T1000 (cell line): ENCODE measurements around the gene GPR155.
"Not testable (repeated sequence)": the region's sequence is repeated elsewhere in the genome, so short reads cannot be mapped to it uniquely, and the experiment has no call there.

Experiments
- DNase-seq: peaks from one replicate; lab custom pipeline; 2025; ENCODE audit warnings: mixed read lengths; lab: John Stamatoyannopoulos, UW

Gene GPR155

DNA sequence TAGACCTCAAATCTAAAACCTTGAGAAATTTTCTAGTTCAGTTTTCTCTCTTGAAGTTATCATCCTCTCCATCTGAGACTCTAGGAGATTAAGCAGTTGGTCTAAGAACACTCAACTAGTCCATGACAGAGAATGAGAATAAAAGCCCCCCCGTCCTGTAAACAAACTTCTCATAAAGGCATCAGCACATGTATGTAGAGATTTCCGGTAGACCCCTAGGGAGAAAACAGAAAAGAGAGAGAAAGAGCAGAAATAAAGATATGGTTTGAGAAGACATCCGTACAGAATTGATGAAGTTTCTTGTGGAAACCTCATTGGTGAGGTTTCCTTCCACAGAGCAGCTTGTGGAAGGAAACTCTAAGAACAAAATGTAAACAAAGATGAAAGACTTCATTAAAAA lies 3.2 kb upstream of the GPR155 start:
- no peak for DNase-seq

GRCh38 chr2:174489520-174489919 lies 2.7 kb upstream of the GPR155 start:
- not testable (repeated sequence) for DNase-seq

- DNase-seq: no peak
These were observed 962 bp upstream of the GPR155 start for GRCh38 chr2:174487820-174488162.

DNA sequence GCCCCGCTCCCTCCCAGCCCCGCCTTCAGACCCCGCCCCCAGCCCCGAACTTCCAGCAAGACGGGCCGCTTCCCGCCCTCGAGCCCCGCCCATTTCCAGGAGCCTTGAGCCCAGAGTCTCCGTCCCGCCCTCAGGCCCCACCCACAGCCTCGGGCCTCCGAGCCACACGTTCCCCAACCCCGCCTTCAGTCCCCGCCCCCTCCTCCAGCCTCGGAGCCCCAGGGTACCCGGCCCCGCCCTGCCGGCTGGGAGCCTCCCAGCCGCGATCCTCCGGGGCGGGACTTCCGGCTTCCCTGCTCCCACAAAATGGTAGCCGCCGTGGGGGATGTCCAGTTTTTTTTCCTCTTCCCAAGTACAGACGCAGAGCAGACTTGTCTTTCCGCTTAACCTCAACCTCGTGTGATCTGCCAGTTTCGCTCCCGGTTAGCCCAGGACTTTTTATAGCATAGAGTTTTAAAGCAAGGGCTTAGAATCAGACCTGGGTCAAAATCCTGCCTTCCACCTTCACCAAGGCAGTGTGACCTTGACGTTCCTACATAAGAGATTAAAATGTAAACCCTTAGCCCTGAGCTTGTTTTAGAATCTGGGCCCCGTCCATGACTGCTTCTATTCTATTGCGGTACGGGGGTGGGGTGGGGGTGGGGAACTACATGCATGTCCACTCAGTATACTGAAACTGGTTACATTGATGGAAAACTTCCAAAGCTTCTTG lies 435 bp upstream of the GPR155 start:
- peak; percentile 93 for DNase-seq

- no peak for DNase-seq
These were observed 854 bp downstream of the GPR155 start for GRCh38 chr2:174485788-174486562.

GRCh38 chr2:174485045-174485444 lies 1.8 kb downstream of the GPR155 start:
- not testable (repeated sequence) for DNase-seq

DNA sequence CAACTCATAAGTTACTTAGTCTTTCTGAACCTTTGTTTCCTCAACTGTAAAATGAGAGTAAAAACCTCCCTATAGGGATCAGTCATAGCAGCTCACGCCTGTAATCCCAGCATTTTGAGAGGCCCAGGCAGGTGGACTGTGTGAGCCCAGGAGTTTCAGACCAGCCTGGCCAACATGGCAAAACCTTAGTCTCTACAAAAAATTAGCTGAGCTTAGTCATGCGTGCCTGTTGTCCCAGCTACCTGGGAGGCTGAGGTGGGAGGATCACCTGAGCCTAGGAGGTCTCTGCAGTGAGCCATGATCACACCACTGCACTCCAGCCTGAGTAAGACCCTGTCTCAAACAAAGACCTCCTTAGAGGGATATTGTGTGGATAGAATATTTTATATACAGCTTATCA lies 2.3 kb downstream of the GPR155 start:
- DNase-seq: no peak

DNA sequence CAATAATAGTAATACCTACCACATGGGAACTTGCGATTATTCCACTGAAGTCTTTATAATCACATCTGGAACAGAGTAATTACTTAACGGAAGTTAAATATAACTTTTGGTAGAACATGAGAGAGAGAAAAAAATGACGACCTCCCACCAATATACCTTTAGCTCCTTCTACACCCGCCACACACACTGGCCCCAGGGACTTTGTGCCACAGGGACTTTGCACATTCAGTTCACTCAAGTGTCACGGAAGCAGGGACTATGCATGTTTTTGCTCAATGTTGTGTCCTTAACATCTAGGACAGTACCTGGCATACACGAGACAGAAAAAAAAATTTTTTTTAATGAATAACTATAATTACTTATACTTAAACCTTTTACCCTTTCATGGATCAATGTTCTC lies 4.0 kb downstream of the GPR155 start:
- DNase-seq: no peak

- no peak for DNase-seq
These were observed 9.1 kb downstream of the GPR155 start for GRCh38 chr2:174477759-174478158.

DNA sequence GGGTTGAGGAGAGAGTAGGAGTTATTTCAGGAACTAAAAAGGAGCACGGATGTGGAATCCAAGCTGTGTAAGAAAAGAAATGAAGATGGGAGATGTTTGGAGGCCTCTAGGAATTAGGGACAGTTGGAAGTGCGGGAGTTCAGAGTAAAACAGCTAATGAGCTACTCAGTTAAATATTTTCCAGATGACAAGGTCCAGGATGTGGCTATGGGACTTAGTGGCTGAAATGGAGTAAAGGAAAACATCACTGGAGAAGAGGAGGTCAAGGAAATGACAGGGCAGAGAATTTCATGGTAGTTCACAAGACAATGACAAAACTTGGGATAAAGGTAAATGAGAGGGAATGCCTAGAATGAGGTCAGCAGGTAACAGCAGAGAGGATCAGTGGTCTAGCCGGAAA lies 13.0 kb downstream of the GPR155 start:
- no peak for DNase-seq

GRCh38 chr2:174465327-174465726 lies 21.5 kb downstream of the GPR155 start:
- no peak for DNase-seq

DNA sequence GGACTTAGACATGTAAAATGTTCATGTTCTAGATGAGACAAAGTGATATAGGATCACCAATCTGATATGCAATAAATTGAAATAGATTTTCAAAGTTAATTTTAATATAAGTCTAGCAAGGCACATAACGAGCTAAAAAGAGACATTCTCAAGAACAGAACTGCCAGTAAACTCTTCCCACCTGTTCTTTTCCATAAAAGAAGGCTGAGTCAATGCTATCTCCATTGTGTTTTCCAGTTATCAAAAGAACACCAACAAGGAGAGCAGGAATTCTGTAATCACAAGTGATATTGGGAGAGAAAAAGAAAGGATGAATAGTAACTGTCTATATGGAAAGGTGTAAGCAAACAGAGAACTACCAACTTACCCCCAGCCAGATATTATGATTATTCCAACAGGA lies 25.6 kb downstream of the GPR155 start:
- DNase-seq: no peak

DNA sequence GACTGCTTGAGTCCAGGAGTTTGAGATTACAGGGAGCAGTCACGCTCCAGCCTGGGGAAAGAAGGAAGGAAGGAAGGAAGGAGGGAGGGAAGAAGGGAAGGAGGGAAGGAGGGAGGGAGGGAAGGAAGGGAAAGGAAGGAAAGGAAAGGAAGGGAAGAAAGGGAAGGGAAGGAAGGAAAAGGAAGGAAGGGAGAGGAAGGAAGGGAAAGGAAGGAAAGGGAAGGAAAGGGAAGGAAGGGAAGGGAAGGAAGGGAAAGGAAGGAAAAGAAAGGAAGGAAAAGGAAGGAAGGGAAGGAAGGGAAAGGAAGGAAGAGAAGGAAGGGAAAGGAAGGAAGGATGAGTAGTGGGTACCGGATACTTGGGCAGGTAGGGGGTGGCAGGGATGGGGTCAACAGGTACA lies 32.3 kb downstream of the GPR155 start:
- no peak for DNase-seq

- no peak for DNase-seq
These were observed 36.6 kb downstream of the GPR155 start for GRCh38 chr2:174450021-174450816.

- DNase-seq: no peak
These were observed 37.8 kb downstream of the GPR155 start for GRCh38 chr2:174449033-174449432.

DNA sequence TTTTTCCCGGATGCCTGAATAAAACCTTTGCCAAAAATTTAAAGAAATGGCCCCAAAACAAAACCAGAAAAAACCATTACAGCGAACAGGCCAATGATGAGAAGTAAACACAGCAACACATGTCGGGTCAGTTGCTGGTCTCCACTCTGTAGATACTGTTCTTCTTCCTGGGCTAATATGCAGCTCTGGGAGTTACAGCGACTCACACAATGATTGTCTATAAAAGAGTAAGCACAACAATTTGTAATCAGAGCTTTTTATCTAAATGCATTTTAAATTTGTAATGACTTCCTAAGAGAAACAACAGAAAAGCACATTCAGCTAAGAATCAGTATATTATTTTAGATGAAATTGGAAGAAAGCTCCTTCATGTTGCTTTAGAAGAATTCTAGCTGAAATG lies 40.3 kb downstream of the GPR155 start:
- DNase-seq: no peak

DNA sequence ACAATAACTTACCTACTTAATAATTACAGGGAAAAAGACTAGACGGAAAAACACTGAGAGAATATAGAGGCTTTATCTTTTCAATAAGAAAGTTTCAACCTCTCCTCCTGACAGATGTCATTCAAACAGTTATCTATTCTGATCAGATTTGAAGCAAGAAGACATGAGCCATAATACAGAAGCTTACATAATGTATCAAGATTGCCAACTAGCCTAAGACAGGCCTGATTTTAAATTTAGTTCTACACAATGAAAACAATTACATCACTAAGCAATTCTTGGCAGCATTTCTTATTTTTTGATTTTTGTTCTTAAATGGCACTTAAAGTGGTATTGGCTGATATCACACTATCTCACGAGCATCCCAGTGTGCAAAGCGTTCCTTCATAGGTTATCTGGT lies 41.6 kb downstream of the GPR155 start:
- DNase-seq: no peak

DNA sequence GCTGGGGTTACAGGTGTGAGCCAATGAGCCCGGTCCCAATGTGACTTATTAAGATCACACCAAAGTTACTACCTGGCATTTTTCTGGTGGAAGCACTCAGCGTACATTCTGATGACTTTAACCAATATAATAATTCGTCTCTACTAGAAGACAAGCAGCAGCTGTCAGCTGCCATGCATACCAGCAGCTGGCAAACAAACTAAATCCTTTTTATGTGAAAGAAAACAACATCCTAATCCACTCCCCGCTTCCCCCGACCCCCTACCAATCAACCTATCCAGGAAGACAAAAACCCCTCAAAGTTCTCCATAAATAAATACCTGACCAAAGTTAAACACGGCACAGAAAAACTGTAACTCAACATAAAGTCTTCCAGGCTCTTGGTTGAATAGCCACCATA lies 42.1 kb downstream of the GPR155 start:
- DNase-seq: no peak

DNA sequence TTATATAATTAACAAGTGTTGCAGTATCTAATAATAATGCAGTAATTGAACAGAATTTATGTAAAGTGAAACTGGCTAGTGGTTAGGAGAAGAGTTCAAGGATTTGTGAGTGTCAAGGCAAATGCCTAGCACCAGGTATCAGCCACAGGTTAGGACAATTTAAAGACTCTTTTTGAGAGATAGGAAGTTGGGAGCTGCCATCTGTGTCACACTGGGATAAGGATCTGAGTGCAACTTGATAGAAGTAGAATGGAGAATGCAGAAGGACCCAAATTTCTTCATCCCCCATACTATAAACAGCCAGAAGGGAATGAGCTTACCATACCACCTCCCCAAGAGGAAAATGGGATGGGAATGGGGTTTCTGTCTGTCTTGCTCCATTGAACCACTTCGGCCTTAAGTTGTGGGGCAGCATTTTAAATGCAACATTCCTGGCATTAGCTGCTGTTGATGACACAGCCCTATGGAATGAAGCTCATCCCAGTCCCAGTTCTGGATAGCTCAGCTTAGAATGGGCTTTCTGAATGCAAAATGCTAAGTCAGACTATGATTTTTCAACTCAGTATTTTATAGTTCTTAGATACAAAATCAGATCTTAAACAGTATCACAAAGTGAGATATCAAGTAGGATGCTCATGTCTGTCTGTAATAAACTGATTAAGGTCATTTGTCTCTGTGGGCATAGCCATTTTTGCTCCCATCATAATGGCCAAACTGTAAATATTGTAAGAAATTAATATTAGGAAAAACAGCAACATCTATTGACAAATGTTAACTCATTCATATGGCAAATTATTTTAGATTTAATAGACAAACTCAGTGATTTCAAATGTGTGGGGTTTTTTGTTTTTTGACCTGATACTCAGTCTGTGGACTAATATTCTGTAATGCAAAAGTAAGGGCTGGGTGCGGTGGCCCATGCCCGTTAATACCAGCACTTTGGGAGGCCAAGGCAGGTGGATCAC lies 44.0 kb downstream of the GPR155 start:
- DNase-seq: no peak

DNA sequence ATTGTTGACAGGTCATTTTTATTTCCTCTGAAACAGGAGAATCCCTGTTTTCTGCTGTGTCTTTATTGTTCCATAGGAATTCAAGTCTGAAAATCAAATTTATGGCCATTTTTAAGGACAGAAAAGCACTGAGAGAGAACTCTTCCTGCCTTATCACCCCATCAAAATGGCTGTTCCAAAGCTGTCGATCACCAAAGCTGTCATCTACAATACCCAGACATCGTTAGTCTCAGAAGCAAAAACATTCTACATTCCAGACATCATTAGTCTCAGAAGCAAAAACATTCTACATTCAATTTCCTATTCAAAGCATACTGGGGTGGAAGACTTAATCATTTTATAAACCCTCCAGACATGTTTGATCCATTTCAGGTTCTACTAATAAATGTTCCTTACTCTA lies 46.9 kb downstream of the GPR155 start:
- no peak for DNase-seq

GRCh38 chr2:174439323-174439722 lies 47.5 kb downstream of the GPR155 start:
- DNase-seq: no peak
